Glutamatergic neuron (in vitro differentiated cells): ENCODE data around the gene C2orf80. TPM values are rescaled to one million over a fixed set of nuclear protein-coding genes. Genes with fewer than 3 reads are reported as not detected.

Experiments
- DNase-seq: peaks from one replicate; pipeline ENCODE4 v3.0.0; 2022
- H3K27ac Mint-ChIP-seq: one replicate; pipeline ENCODE4 v1.8.0; 2020; ENCODE audit warnings: mild to moderate bottlenecking, mixed read lengths, inconsistent platforms; ENCODE audit not compliant: unreplicated experiment
- H3K27me3 Mint-ChIP-seq: one replicate; pipeline ENCODE4 v1.8.0; 2020; ENCODE audit warnings: mild to moderate bottlenecking, moderate library complexity, mixed read lengths, inconsistent platforms; ENCODE audit not compliant: unreplicated experiment
- H3K36me3 Mint-ChIP-seq: one replicate; pipeline ENCODE4 v1.8.0; 2020; ENCODE audit warnings: mild to moderate bottlenecking, mixed read lengths, inconsistent platforms; ENCODE audit not compliant: unreplicated experiment
- H3K4me1 Mint-ChIP-seq: one replicate; pipeline ENCODE4 v1.8.0; 2020; ENCODE audit warnings: mild to moderate bottlenecking, low read depth, mixed read lengths, inconsistent platforms; ENCODE audit not compliant: unreplicated experiment
- H3K4me3 Mint-ChIP-seq: one replicate; pipeline ENCODE4 v1.8.0; 2020; ENCODE audit warnings: mild to moderate bottlenecking, mixed read lengths, inconsistent platforms; ENCODE audit not compliant: unreplicated experiment
- H3K9me3 Mint-ChIP-seq: one replicate; pipeline ENCODE4 v1.8.0; 2020; ENCODE audit warnings: mild to moderate bottlenecking, moderate library complexity, mixed read lengths, inconsistent platforms; ENCODE audit not compliant: unreplicated experiment
- total RNA-seq: library from RNA; stranded (reverse); fragmentation: NEBNext Ultra II Directional; extraction: Animal tissue kit (Norgen Biotek cat#: 25700); gene quantifications from one replicate; pipeline ENCODE4 v1.2.1, GENCODE V29; 2021; ENCODE audit not compliant: unreplicated experiment
- TF ChIP-seq, protein P1 (sequence below): fragments of 200-600 bp; sonication (generic); IDR thresholded peaks from one replicate; pipeline ENCODE4 v1.5.0; 2021; ENCODE audit not compliant: partially characterized antibody, unreplicated experiment

Gene C2orf80
- total RNA-seq, 1 donor from 2014 or later: not detected

DNA sequence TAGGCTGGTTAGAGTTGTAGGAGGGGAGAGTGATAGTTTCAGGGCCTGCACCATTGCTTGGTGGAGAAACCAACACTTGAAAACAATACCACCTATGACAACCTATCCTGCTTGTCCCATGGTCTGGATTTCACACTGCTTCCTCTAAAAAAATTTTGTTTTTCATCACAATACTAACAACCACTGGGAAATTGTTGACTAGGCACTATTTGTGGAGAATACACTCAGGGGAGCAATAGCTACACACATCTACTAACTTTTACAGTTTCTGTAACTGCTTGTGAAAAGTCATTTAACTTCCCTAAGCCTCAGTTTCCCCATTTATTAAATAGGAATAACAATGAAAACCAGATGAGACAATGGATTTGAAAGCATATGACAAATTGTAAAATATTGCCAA, 39.7 kb downstream of the C2orf80 start:
- H3K27me3 Mint-ChIP-seq: peaks cover 2% of the 10 kb centered on the region
- H3K27ac Mint-ChIP-seq: no peak overlapping the region
- H3K9me3 Mint-ChIP-seq: no peaks in the 10 kb centered on the region
- peaks cover 9% of the 10 kb centered on the region for H3K36me3 Mint-ChIP-seq
- TF ChIP-seq, protein P1, sequence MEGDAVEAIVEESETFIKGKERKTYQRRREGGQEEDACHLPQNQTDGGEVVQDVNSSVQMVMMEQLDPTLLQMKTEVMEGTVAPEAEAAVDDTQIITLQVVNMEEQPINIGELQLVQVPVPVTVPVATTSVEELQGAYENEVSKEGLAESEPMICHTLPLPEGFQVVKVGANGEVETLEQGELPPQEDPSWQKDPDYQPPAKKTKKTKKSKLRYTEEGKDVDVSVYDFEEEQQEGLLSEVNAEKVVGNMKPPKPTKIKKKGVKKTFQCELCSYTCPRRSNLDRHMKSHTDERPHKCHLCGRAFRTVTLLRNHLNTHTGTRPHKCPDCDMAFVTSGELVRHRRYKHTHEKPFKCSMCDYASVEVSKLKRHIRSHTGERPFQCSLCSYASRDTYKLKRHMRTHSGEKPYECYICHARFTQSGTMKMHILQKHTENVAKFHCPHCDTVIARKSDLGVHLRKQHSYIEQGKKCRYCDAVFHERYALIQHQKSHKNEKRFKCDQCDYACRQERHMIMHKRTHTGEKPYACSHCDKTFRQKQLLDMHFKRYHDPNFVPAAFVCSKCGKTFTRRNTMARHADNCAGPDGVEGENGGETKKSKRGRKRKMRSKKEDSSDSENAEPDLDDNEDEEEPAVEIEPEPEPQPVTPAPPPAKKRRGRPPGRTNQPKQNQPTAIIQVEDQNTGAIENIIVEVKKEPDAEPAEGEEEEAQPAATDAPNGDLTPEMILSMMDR: no peak
- no peak for DNase-seq
- H3K4me3 Mint-ChIP-seq: no peak overlapping the region
- no peaks in the 10 kb centered on the region for H3K4me1 Mint-ChIP-seq

DNA sequence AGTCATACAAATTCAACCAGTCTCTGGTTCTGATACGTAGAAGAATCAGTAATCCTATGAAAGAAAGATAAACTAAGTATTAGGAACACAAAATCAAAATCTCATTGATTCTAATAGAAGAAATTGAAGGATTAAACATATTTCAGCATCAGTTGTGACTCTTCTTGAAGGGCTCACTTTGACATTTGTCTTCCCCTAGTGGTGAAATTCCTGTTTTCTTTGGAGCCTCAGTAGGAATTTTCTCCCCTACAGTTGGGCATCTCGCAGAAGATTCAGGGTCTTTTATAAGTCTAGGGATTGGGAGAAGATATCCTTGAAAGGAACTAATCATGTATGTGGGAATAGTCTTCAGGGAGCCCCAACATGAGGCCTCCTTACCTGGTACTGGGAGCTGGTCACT, 41.0 kb downstream of the C2orf80 start:
- peaks cover 9% of the 10 kb centered on the region for H3K36me3 Mint-ChIP-seq
- H3K27ac Mint-ChIP-seq: no peak overlapping the region
- H3K4me3 Mint-ChIP-seq: no peak overlapping the region
- DNase-seq: no peak
- no peaks in the 10 kb centered on the region for H3K4me1 Mint-ChIP-seq
- H3K9me3 Mint-ChIP-seq: no peaks in the 10 kb centered on the region
- TF ChIP-seq, protein P1: peak; percentile 25
- peaks cover 2% of the 10 kb centered on the region for H3K27me3 Mint-ChIP-seq

DNA sequence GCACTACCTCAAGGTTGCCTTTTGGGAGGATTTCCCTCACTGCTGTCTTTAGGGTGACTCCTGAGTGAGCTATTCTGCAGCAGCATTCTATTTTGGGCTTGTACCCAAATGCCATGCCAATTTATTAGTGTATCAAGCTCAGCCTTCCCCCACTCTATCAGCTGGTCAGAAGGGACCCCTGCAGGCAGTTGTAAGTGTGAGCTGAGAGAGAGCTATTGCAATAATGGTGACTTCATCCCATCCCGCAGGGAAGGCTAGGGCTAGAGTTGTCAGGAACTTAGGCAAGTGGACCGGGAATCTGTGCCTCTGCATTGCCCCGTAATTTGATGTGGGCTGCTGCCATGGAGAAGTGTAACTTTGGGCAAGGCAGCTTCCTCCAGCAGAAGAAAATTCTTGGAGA, 42.1 kb downstream of the C2orf80 start:
- Mint-ChIP-seq H3K4me1 (no peaks in the 10 kb centered on the region), H3K4me3 (no peak overlapping the region), H3K36me3 (peaks cover 9% of the 10 kb centered on the region), H3K27ac (no peak overlapping the region), H3K27me3 (peaks cover 2% of the 10 kb centered on the region), H3K9me3 (no peaks in the 10 kb centered on the region)
- no peak for DNase-seq
- TF ChIP-seq, protein P1: no peak

DNA sequence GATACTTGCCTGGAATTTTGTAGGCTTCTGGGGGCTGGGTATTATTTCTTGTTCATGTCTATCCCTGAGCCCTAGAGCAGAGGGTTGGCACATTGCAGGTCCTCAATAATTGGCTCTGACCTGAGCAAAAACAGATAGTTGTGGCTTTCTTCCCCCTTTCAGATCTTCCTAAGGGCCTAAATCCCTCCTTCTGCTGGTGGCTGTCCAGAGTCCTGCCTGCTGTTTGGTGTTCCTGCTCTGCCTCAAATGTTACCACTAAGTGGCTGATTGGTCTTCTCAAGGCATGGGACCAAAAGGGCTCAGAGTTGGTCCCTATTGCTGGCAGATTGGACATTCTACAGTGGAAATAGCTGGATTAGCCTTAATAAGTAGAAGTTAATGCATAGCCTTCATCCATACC, 42.8 kb downstream of the C2orf80 start:
- no peak overlapping the region for H3K27ac Mint-ChIP-seq
- H3K4me3 Mint-ChIP-seq: no peak overlapping the region
- no peak for DNase-seq
- H3K9me3 Mint-ChIP-seq: no peaks in the 10 kb centered on the region
- peaks cover 2% of the 10 kb centered on the region for H3K27me3 Mint-ChIP-seq
- TF ChIP-seq, protein P1: no peak
- H3K36me3 Mint-ChIP-seq: peaks cover 9% of the 10 kb centered on the region
- no peaks in the 10 kb centered on the region for H3K4me1 Mint-ChIP-seq

DNA sequence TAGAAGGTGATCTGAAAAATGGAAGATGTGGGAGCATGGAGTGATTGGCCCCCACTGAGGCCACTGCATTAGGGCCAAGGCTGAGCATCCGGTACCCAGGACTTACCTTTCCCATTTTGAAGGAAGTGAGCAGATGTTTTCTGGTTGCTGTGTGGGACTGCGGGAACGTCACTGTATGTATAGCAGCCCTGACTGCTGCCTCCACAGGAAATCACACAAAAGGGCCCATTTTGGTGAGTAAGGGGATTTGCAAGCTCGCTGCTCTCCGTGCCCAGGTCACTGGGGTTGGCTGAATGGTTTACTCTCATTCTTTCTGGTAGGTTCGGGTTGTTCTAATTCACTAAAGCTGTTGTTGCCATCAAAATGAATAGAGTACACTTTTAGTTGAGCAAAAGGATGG, 43.8 kb downstream of the C2orf80 start, which contains the start of gene CRYGB:
TSS of gene CRYGB (minus strand) at position 153 of the 400 bp plus-strand sequence. CDS start at position 115, 38 bp downstream.
- peaks cover 9% of the 10 kb centered on the region for H3K36me3 Mint-ChIP-seq
- no peak for DNase-seq

More for the DNA sequence above, 43.8 kb downstream of the C2orf80 start, which contains the start of gene CRYGB:
- no peaks in the 10 kb centered on the region for H3K9me3 Mint-ChIP-seq
- no peaks in the 10 kb centered on the region for H3K4me1 Mint-ChIP-seq
- no peak within 1 kb of the TSS for H3K4me3 Mint-ChIP-seq
- no peak within 1 kb of the TSS for H3K27ac Mint-ChIP-seq
- peaks cover 2% of the 10 kb centered on the region for H3K27me3 Mint-ChIP-seq
- TF ChIP-seq, protein P1: no peak
